K562 (cell line): Measurements from ENCODE around the gene CDK5R1. TPM values are rescaled to one million over a fixed set of nuclear protein-coding genes. Genes with fewer than 3 reads are reported as not detected.

Experiments used
- ATAC-seq: fragments of 200-7000 bp; cut with Tn5 transposase; 3 replicates; pipeline ENCODE4 v1.9.1; 2020; ENCODE audit warnings: moderate library complexity
- BruUV-seq: library from RNA; stranded (reverse); fragments of 400-500 nt; replicated peaks from 2 replicates; lab custom pipeline; 2021; lab: Mats Ljungman, UMichigan
- CTCF ChIA-PET: fragments of 300-600 bp; formaldehyde crosslinking; extraction: SDS; loops from one replicate; lab custom pipeline; 2021; ENCODE audit warnings: low intra/inter-chr PET ratio; lab: Yijun Ruan, JAX
- POLR2A ChIA-PET: fragments of 300-600, 350-650 bp; sonication (Branson Sonifier 250); formaldehyde crosslinking; extraction: SDS; loops from one replicate; lab custom pipeline; 2021; ENCODE audit warnings: antibody characterized with exemption, inconsistent platforms; lab: Yijun Ruan, JAX
- DNase-seq, 4 experiments: peaks; one replicate each; pipeline versions ENCODE4 v3.0.0 to v3.0.0-alpha.2; 2011 to 2018; ENCODE audit warnings: low spot score in 3 of 4, mixed read lengths in 3 of 4; ENCODE audit errors: extremely low read depth in 1 of 4
- FAIRE-seq: peaks from 2 replicates; lab custom pipeline; 2011; peaks lifted over from hg19 to GRCh38; lab: Jason Lieb, UNC
- H2AFZ ChIP-seq: 2 replicates; pipeline ENCODE4 v1.6.0; 2011; ENCODE audit warnings: low read depth, low read length, control low read depth, inconsistent platforms
- H3K27ac ChIP-seq: fragments of 200-600 bp; 3 replicates; pipeline ENCODE4 v1.8.0; 2011; ENCODE audit warnings: low read depth, mild to moderate bottlenecking, control low read depth, inconsistent platforms, low read length, moderate library complexity, mixed read lengths; ENCODE audit errors: extremely low read depth
- H3K27me3 ChIP-seq, 2 experiments: fragments of 300-600 bp in 1 of 2; 2 replicates in 1 of 2; 3 replicates in 1 of 2; pipeline versions ENCODE4 v1.6.0 to v1.8.0; 2011; ENCODE audit warnings: inconsistent platforms in 2 of 2, low read length in 2 of 2, mild to moderate bottlenecking in 1 of 2, mixed read lengths in 1 of 2, moderate library complexity in 1 of 2; ENCODE audit not compliant: control insufficient read depth in 2 of 2, insufficient read depth in 2 of 2
- H3K36me3 ChIP-seq: fragments of 300-600 bp; 3 replicates; pipeline ENCODE4 v1.8.0; 2011; ENCODE audit warnings: mild to moderate bottlenecking, low read length, inconsistent platforms; ENCODE audit not compliant: control insufficient read depth, insufficient read depth
- H3K4me1 ChIP-seq, 2 experiments: fragments of 200-600 bp in 1 of 2; replicated peaks in 1 of 2; 2 replicates in 1 of 2; 3 replicates in 1 of 2; pipeline versions ENCODE4 v1.5.1 to v1.8.0; 2011; ENCODE audit warnings: inconsistent platforms in 2 of 2, low read length in 2 of 2, mild to moderate bottlenecking in 1 of 2, mixed read lengths in 1 of 2, moderate library complexity in 1 of 2; ENCODE audit not compliant: control insufficient read depth in 2 of 2, insufficient read depth in 2 of 2
- H3K4me2 ChIP-seq: 2 replicates; pipeline ENCODE4 v1.6.1; 2011; ENCODE audit warnings: low read length, control low read depth, inconsistent platforms, mixed read lengths; ENCODE audit not compliant: insufficient read depth
- H3K4me3 ChIP-seq: fragments of 200-600 bp; sonication (generic), shearing (Covaris generic); 2 replicates; pipeline ENCODE4 v1.5.1; 2016; ENCODE audit warnings: control low read depth, inconsistent platforms
- H3K79me2 ChIP-seq: fragments of 200-600 bp; 3 replicates; pipeline ENCODE4 v1.8.0; 2011; ENCODE audit warnings: low read length, inconsistent platforms; ENCODE audit not compliant: control insufficient read depth, insufficient read depth
- H3K9ac ChIP-seq, 2 experiments: 2 replicates each; pipeline versions ENCODE4 v1.6.0 to v1.6.1; 2011; ENCODE audit warnings: low read depth in 2 of 2, low read length in 2 of 2, control low read depth in 1 of 2, inconsistent platforms in 1 of 2, mild to moderate bottlenecking in 1 of 2, mixed read lengths in 1 of 2; ENCODE audit not compliant: insufficient read depth in 1 of 2
- H3K9me1 ChIP-seq: one replicate; pipeline ENCODE4 v1.6.0; 2011; ENCODE audit warnings: inconsistent platforms, mild to moderate bottlenecking, low read length, moderate library complexity; ENCODE audit not compliant: control insufficient read depth, insufficient read depth
- H3K9me3 ChIP-seq: replicated peaks from 2 replicates; pipeline ENCODE4 v1.5.1; 2011; ENCODE audit warnings: low read depth, low read length, inconsistent platforms; ENCODE audit not compliant: control insufficient read depth, insufficient read depth
- H4K20me1 ChIP-seq: replicated peaks from 2 replicates; pipeline ENCODE4 v1.6.1; 2011; ENCODE audit warnings: low read length, inconsistent platforms, mixed read lengths; ENCODE audit not compliant: control insufficient read depth, insufficient read depth
- CBX2 ChIP-seq: fragments of 200-600 bp; sonication (generic); IDR thresholded peaks from one replicate; pipeline ENCODE4 v1.6.1; 2012; ENCODE audit warnings: mild to moderate bottlenecking, low read length, inconsistent platforms; ENCODE audit not compliant: insufficient read depth, poor library complexity, severe bottlenecking
- CTCFL ChIP-seq: IDR thresholded peaks from 2 replicates; pipeline ENCODE4 v1.6.1; 2011; ENCODE audit warnings: borderline replicate concordance, low read depth, mild to moderate bottlenecking, moderate library complexity, low read length; ENCODE audit not compliant: insufficient read depth, poor library complexity, severe bottlenecking
- DEAF1 ChIP-seq: fragments of 450-650 bp; formaldehyde crosslinking; IDR thresholded peaks from 2 replicates; pipeline ENCODE4 v1.4.0; 2020; ENCODE audit warnings: mild to moderate bottlenecking, moderate library complexity
- ERF ChIP-seq: fragments of 450-650 bp; formaldehyde crosslinking; IDR thresholded peaks from 2 replicates; pipeline ENCODE4 v1.4.0; 2020; ENCODE audit warnings: mild to moderate bottlenecking, mixed read lengths
- HNRNPL ChIP-seq: fragments of 200-400 bp; formaldehyde crosslinking; IDR thresholded peaks from 2 replicates; pipeline ENCODE4 v1.6.1; 2017; ENCODE audit warnings: low read depth, mild to moderate bottlenecking, low read length
- PHF20 ChIP-seq: fragments of 450-650 bp; IDR thresholded peaks from 2 replicates; pipeline ENCODE4 v1.6.1; 2018; ENCODE audit not compliant: partially characterized antibody
- POLR2G ChIP-seq: fragments of 200-400 bp; formaldehyde crosslinking; IDR thresholded peaks from 2 replicates; pipeline ENCODE4 v1.6.1; 2017; ENCODE audit warnings: low read depth, mild to moderate bottlenecking, antibody characterized with exemption, low read length, moderate library complexity
- RBM22 ChIP-seq: fragments of 200-400 bp; formaldehyde crosslinking; IDR thresholded peaks from 2 replicates; pipeline ENCODE4 v1.6.1; 2018; ENCODE audit warnings: low read length, low read depth; ENCODE audit not compliant: poor library complexity, severe bottlenecking
- RNF219 ChIP-seq: fragments of 250-450 bp; sonication (Bioruptor Pico); IDR thresholded peaks from 2 replicates; pipeline ENCODE4 v1.5.0; 2022; ENCODE audit warnings: mild to moderate bottlenecking
- SAFB ChIP-seq: fragments of 200-400 bp; formaldehyde crosslinking; IDR thresholded peaks from 2 replicates; pipeline ENCODE4 v1.6.1; 2017; ENCODE audit warnings: low read depth, low read length, borderline replicate concordance
- SMAD3 ChIP-seq: fragments of 450-650 bp; formaldehyde crosslinking; conservative IDR thresholded peaks from 2 replicates; pipeline ENCODE4 v1.4.0; 2020; ENCODE audit warnings: mild to moderate bottlenecking
- U2AF1 ChIP-seq: fragments of 200-400 bp; formaldehyde crosslinking; optimal IDR thresholded peaks from 2 replicates; pipeline ENCODE3; 2017; ENCODE audit warnings: mild to moderate bottlenecking, low read depth, low read length, moderate library complexity
- YBX1 ChIP-seq: fragments of 450-650 bp; IDR thresholded peaks from 2 replicates; pipeline ENCODE4 v1.7.1; 2016; ENCODE audit warnings: mild to moderate bottlenecking
- ZC3H11A ChIP-seq: IDR thresholded peaks from 2 replicates; pipeline ENCODE4 v1.6.1; 2012; ENCODE audit warnings: low read depth, low read length, improper control_type of control experiment
- WGBS: fragments of 100-300 bp; shearing (Covaris generic); methylation state at CpG from one replicate; pipeline ENCODE4 v1.1.6; 2016; ENCODE audit warnings: low coverage, mixed read lengths; ENCODE audit not compliant: insufficient coverage; ENCODE audit errors: missing lambda C conversion rate; 5-methylcytosine and 5-hydroxymethylcytosine counted together
- in situ Hi-C: fragments of 300-500 bp; cut with MboI; formaldehyde crosslinking; loops from 4 replicates; pipeline ENCODE4 v1.15.0; 2018; ENCODE audit warnings: inconsistent platforms, mixed read lengths
- intact Hi-C: fragments of 100-400 bp; cut with micrococcal nuclease; formaldehyde crosslinking; loops from 2 replicates; pipeline ENCODE4 v1.14.2; 2022
- polyA plus RNA-seq, 8 experiments: library from polyadenylated mRNA; depleted of rRNA in 4 of 8; stranded (reverse) in 5 of 8; unstranded in 3 of 8; fragments of >200 nt; fragmentation: Nextera tagmentation in 2 of 8; fragmentation: Illumina TruSeq in 1 of 8; extraction: Ambion mirVana in 2 of 8; extraction: Trizol in 1 of 8; gene quantifications; 2 replicates each; pipeline versions ENCODE4 v1.2.1 to v1.2.3, GENCODE V29; 2011 to 2014; ENCODE audit warnings: inconsistent platforms in 1 of 8, missing spikeins in 1 of 8
- total RNA-seq, 7 experiments: library from RNA; depleted of rRNA in 6 of 7; stranded (reverse); fragments of >200 nt in 6 of 7; fragmentation: Illumina TruSeq in 2 of 7; extraction: Trizol in 2 of 7; gene quantifications; 2 replicates each; pipeline versions ENCODE4 v1.2.1 to v1.2.3, GENCODE V29; 2011 to 2021; ENCODE audit warnings: low replicate concordance in 1 of 7
- TF ChIP-seq, protein P1 (sequence below): fragments of 450-650 bp; IDR thresholded peaks from 2 replicates; pipeline ENCODE4 v1.6.1; 2016; ENCODE audit warnings: antibody characterized with exemption

The CDK5R1 gene
- total and polyA plus RNA-seq, 9 of the 15 experiments (the other 6 are each of a cell fraction or from before 2014, with no cell fraction given) = 0.10 to 4.8 (median 2.3) TPM

DNA sequence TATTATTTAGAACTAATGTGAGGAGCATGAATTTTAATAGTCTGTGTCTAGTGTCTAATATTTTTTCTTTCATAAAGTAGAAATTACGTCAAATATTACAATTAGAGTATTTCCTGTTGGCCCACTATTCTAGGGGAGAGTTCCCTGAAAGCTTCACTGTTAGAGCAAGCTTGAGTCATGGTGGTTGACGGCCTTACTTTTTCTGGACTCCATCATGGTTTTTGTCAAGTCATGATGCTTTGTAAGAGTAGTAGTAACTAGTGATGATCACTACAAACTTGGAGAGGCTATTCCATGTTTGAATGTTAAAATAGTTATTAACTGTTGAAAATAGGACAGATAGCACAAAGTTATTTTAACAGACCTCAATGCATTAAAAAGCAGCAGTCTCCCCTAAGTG is 40.8 kb upstream of the CDK5R1 start:
- peaks cover 60% of the 10 kb centered on the region for H3K36me3 ChIP-seq
- DNase-seq (peak in 2 of 4 experiments; percentile 58 to 68), FAIRE-seq (peak; percentile 66), ATAC-seq (peak; percentile 20; the same call in 2 of the 3 replicates)
- intact Hi-C loops = loop anchor here (2.0 to 10.0 kb wide), 2 partner anchors 71 to 103 kb away; partner anchors contain the start of gene C17orf75
- ChIA-PET POLR2A (interaction anchor here (0.5 to 1.6 kb wide), 4 partner anchors 16 to 414 kb away, joined by 3 to 5 read pairs (median 4); no protein-coding TSS in a partner anchor), CTCF (no interaction called here)
- H3K27ac ChIP-seq = peak overlapping the region; percentile 95
- WGBS = 4% methylated on average over 2 of the region's 2 CpGs
- H4K20me1 ChIP-seq = peaks cover 8% of the 10 kb centered on the region; the same call in 1 of the 2 replicates
- H3K9me3 ChIP-seq = no peaks in the 10 kb centered on the region
- in situ Hi-C loops = no loop called here
- H3K79me2 ChIP-seq = peaks cover 66% of the 10 kb centered on the region
- H2AFZ ChIP-seq = no peak overlapping the region
- peak overlapping the region in 1 of 2 experiments; percentile 99; a peak in 2 of 4 replicates for H3K9ac ChIP-seq
- H3K27me3 ChIP-seq = no peaks in the 10 kb centered on the region
- no peaks in the 10 kb centered on the region for H3K9me1 ChIP-seq
- no TSS peak for BruUV-seq
- peaks cover 11 to 17% of the 10 kb centered on the region in 2 experiments; a peak in 4 of 5 replicates for H3K4me1 ChIP-seq
- H3K4me2 ChIP-seq = peak overlapping the region; percentile 94
- peak overlapping the region; percentile 99 for H3K4me3 ChIP-seq
- TF ChIP-seq ERF (CRISPR knock-in tag) = no peak
- TF ChIP-seq RBM22 = no peak
- no peak for TF ChIP-seq RNF219 (CRISPR knock-in tag)
- no peak for TF ChIP-seq DEAF1 (CRISPR knock-in tag)
- no peak for TF ChIP-seq ZC3H11A
- no peak for TF ChIP-seq POLR2G
- TF ChIP-seq SMAD3 (CRISPR knock-in tag) = no peak
- TF ChIP-seq YBX1 = no peak
- TF ChIP-seq CTCFL = no peak
- no peak for TF ChIP-seq CBX2
- no peak for TF ChIP-seq HNRNPL
- TF ChIP-seq, protein P1, sequence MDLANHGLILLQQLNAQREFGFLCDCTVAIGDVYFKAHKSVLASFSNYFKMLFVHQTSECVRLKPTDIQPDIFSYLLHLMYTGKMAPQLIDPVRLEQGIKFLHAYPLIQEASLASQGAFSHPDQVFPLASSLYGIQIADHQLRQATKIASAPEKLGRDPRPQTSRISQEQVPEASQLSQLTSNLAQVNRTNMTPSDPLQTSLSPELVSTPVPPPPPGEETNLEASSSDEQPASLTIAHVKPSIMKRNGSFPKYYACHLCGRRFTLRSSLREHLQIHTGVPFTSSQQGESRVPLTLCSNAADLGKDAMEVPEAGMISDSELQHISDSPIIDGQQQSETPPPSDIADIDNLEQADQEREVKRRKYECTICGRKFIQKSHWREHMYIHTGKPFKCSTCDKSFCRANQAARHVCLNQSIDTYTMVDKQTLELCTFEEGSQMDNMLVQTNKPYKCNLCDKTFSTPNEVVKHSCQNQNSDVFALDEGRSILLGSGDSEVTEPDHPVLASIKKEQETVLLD = no peak
- no peak for TF ChIP-seq PHF20
- TF ChIP-seq SAFB = no peak
- no peak for TF ChIP-seq U2AF1
